Neural cell (in vitro differentiated cells): ENCODE data around the gene RING1. TPM values are rescaled to one million over a fixed set of nuclear protein-coding genes. Genes with fewer than 3 reads are reported as not detected.

Experiments used
- H2AFZ ChIP-seq: fragments of 200-600, 300-800 bp; sonication (generic), shearing (Covaris generic); 2 replicates; pipeline ENCODE4 v1.6.0; 2014; ENCODE audit warnings: low read depth, mild to moderate bottlenecking, antibody characterized with exemption, low read length, moderate library complexity
- H3F3A ChIP-seq: fragments of 200-600 bp; shearing (Covaris generic); 2 replicates; pipeline ENCODE4 v1.6.1; 2016; ENCODE audit warnings: mild to moderate bottlenecking, moderate library complexity, mixed read lengths, antibody characterized with exemption, low read length; ENCODE audit not compliant: insufficient read depth, poor library complexity, severe bottlenecking
- H3K27ac ChIP-seq: fragments of 200-600, 300-800 bp; sonication (generic), shearing (Covaris generic); 2 replicates; pipeline ENCODE4 v1.5.1; 2014; ENCODE audit warnings: mild to moderate bottlenecking, low read length, moderate library complexity
- H3K27me3 ChIP-seq: fragments of 300-800, 200-600 bp; sonication (generic), shearing (Covaris generic); 2 replicates; pipeline ENCODE4 v1.6.0; 2014; ENCODE audit warnings: mild to moderate bottlenecking, low read depth, low read length, moderate library complexity; ENCODE audit not compliant: insufficient read depth
- H3K36me3 ChIP-seq: fragments of 300-800, 200-600 bp; sonication (generic), shearing (Covaris generic); 2 replicates; pipeline ENCODE4 v1.5.1; 2014; ENCODE audit warnings: mild to moderate bottlenecking, antibody characterized with exemption, low read length, moderate library complexity; ENCODE audit not compliant: insufficient read depth
- H3K4me2 ChIP-seq: fragments of 300-800, 200-600 bp; sonication (generic), shearing (Covaris generic); 2 replicates; pipeline ENCODE4 v1.6.0; 2014; ENCODE audit warnings: mild to moderate bottlenecking, low read length
- H3K4me3 ChIP-seq: fragments of 300-800, 200-600 bp; sonication (generic), shearing (Covaris generic); 2 replicates; pipeline ENCODE4 v1.5.1; 2014; ENCODE audit warnings: mild to moderate bottlenecking, low read length, moderate library complexity
- H3K79me2 ChIP-seq: fragments of 200-600 bp; shearing (Covaris generic); replicated peaks from 2 replicates; pipeline ENCODE4 v1.6.0; 2014; ENCODE audit warnings: mild to moderate bottlenecking, low read length, moderate library complexity; ENCODE audit not compliant: insufficient read depth
- H3K9ac ChIP-seq: fragments of 300-800, 200-600 bp; sonication (generic), shearing (Covaris generic); 2 replicates; pipeline ENCODE4 v1.6.1; 2016; ENCODE audit warnings: mild to moderate bottlenecking, low read length, mixed read lengths
- H3K9me2 ChIP-seq: fragments of 200-600 bp; shearing (Covaris generic); 2 replicates; pipeline ENCODE4 v1.6.1; 2016; ENCODE audit warnings: mild to moderate bottlenecking, low read length, mixed read lengths; ENCODE audit not compliant: insufficient read depth
- H3K9me3 ChIP-seq: fragments of 200-600, 300-800 bp; sonication (generic), shearing (Covaris generic); 2 replicates; pipeline ENCODE4 v1.6.1; 2016; ENCODE audit warnings: mild to moderate bottlenecking, mixed run types, low read length, moderate library complexity, mixed read lengths
- H4K20me1 ChIP-seq: fragments of 200-600 bp; shearing (Covaris generic); 2 replicates; pipeline ENCODE4 v1.6.1; 2016; ENCODE audit warnings: mild to moderate bottlenecking, mixed run types; ENCODE audit not compliant: insufficient read depth
- EP300 ChIP-seq: fragments of 450-650 bp; conservative IDR thresholded peaks from 2 replicates; pipeline ENCODE4 v1.6.1; 2014; ENCODE audit warnings: antibody characterized with exemption, mild to moderate bottlenecking, moderate library complexity; ENCODE audit not compliant: poor library complexity, severe bottlenecking
- EZH2 ChIP-seq: fragments of 200-600, 300-800 bp; shearing (Covaris generic), sonication (generic); IDR thresholded peaks from 2 replicates; pipeline ENCODE4 v1.6.1; 2014; ENCODE audit warnings: antibody characterized with exemption, low read length, borderline replicate concordance, mild to moderate bottlenecking; ENCODE audit not compliant: insufficient read depth, poor library complexity, severe bottlenecking
- MXI1 ChIP-seq: fragments of 450-650 bp; conservative IDR thresholded peaks from 2 replicates; pipeline ENCODE4 v1.6.1; 2014; ENCODE audit warnings: antibody characterized with exemption, mild to moderate bottlenecking; ENCODE audit not compliant: poor library complexity, severe bottlenecking
- POLR2AphosphoS5 ChIP-seq: IDR thresholded peaks from 2 replicates; pipeline ENCODE4 v1.6.1; 2012
- RAD21 ChIP-seq: fragments of 450-650 bp; conservative IDR thresholded peaks from 2 replicates; pipeline ENCODE4 v1.6.1; 2014; ENCODE audit warnings: antibody characterized with exemption, mild to moderate bottlenecking, moderate library complexity
- SMC3 ChIP-seq: fragments of 450-650 bp; conservative IDR thresholded peaks from 2 replicates; pipeline ENCODE4 v1.6.1; 2014; ENCODE audit warnings: antibody characterized with exemption, mild to moderate bottlenecking, moderate library complexity; ENCODE audit not compliant: poor library complexity
- TAF1 ChIP-seq: IDR thresholded peaks from 2 replicates; pipeline ENCODE4 v1.6.1; 2012; ENCODE audit warnings: low read depth
- polyA plus RNA-seq: library from polyadenylated mRNA; depleted of rRNA; stranded (reverse); fragments of >200 nt; gene quantifications from 2 replicates; pipeline ENCODE4 v1.2.3, GENCODE V29; 2014
- TF ChIP-seq, protein P1 (sequence below): fragments of 450-650 bp; IDR thresholded peaks from 2 replicates; pipeline ENCODE4 v1.5.1; 2014; ENCODE audit warnings: antibody characterized with exemption, mild to moderate bottlenecking, moderate library complexity; ENCODE audit not compliant: poor library complexity, severe bottlenecking
- TF ChIP-seq, protein P2 (sequence below): IDR thresholded peaks from 2 replicates; pipeline ENCODE4 v1.6.1; 2012; ENCODE audit warnings: borderline replicate concordance

RING1 gene
- polyA plus RNA-seq, 1 donor from 2014 or later = 107 TPM

DNA sequence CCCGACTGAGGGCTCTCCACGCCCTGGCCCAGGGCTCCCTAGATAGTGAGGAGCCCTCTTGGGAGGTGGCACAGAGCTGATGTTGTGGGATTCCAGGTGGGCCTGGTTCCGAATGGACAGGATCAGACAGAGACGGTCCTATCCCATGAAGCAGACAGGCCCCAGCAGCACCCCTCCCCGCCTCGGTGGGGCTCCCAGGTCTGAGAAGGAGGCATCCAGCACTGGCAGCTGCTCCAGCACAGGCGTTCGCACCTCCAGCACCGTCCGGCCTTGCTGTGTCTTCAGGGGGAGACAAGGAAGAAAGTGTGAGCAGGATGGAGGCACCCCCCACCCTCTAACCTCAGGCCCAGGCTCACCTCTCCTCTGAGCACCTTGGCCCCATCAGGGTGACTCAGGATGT lies 44.8 kb upstream of the RING1 start:
- Histone ChIP-seq H3K27me3 (peaks cover 8% of the 10 kb centered on the region), H3K9ac (no peak overlapping the region), H3K4me2 (no peak overlapping the region), H3K79me2 (no peaks in the 10 kb centered on the region), H2AFZ (no peak overlapping the region), H3K9me3 (no peaks in the 10 kb centered on the region), H3K9me2 (no peaks in the 10 kb centered on the region), H3K4me3 (no peak overlapping the region), H3F3A (no peaks in the 10 kb centered on the region), H3K36me3 (no peaks in the 10 kb centered on the region), H3K27ac (no peak overlapping the region), H4K20me1 (no peaks in the 10 kb centered on the region)
- TF ChIP-seq, protein P1, sequence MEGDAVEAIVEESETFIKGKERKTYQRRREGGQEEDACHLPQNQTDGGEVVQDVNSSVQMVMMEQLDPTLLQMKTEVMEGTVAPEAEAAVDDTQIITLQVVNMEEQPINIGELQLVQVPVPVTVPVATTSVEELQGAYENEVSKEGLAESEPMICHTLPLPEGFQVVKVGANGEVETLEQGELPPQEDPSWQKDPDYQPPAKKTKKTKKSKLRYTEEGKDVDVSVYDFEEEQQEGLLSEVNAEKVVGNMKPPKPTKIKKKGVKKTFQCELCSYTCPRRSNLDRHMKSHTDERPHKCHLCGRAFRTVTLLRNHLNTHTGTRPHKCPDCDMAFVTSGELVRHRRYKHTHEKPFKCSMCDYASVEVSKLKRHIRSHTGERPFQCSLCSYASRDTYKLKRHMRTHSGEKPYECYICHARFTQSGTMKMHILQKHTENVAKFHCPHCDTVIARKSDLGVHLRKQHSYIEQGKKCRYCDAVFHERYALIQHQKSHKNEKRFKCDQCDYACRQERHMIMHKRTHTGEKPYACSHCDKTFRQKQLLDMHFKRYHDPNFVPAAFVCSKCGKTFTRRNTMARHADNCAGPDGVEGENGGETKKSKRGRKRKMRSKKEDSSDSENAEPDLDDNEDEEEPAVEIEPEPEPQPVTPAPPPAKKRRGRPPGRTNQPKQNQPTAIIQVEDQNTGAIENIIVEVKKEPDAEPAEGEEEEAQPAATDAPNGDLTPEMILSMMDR = no peak
- TF ChIP-seq, protein P2, sequence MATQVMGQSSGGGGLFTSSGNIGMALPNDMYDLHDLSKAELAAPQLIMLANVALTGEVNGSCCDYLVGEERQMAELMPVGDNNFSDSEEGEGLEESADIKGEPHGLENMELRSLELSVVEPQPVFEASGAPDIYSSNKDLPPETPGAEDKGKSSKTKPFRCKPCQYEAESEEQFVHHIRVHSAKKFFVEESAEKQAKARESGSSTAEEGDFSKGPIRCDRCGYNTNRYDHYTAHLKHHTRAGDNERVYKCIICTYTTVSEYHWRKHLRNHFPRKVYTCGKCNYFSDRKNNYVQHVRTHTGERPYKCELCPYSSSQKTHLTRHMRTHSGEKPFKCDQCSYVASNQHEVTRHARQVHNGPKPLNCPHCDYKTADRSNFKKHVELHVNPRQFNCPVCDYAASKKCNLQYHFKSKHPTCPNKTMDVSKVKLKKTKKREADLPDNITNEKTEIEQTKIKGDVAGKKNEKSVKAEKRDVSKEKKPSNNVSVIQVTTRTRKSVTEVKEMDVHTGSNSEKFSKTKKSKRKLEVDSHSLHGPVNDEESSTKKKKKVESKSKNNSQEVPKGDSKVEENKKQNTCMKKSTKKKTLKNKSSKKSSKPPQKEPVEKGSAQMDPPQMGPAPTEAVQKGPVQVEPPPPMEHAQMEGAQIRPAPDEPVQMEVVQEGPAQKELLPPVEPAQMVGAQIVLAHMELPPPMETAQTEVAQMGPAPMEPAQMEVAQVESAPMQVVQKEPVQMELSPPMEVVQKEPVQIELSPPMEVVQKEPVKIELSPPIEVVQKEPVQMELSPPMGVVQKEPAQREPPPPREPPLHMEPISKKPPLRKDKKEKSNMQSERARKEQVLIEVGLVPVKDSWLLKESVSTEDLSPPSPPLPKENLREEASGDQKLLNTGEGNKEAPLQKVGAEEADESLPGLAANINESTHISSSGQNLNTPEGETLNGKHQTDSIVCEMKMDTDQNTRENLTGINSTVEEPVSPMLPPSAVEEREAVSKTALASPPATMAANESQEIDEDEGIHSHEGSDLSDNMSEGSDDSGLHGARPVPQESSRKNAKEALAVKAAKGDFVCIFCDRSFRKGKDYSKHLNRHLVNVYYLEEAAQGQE = no peak
- no peak for TF ChIP-seq SMC3
- no peak for TF ChIP-seq RAD21
- TF ChIP-seq TAF1 = no peak

DNA sequence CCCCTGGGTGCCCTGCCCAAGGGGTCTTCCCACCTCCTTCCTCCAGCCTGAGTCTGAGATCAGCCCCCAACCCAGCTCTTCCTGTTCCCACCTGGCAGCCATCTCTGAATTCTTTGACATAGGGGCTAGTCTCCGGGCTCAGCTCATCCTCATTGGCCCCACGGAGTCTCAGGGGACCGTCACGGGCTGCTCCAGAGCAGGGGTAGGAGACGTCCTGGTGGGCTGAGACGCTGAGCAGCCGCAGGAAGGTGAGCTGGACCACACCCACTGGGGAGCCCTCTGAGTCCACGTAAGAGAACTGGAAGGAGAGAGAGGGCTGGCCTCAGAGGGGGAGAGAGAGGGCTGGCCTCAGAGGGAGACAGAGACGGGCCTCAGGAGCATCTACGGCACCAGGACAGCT lies 44.1 kb upstream of the RING1 start:
- H2AFZ ChIP-seq = no peak overlapping the region
- no peak overlapping the region for H3K9ac ChIP-seq
- H4K20me1 ChIP-seq = no peaks in the 10 kb centered on the region
- no peak overlapping the region for H3K27ac ChIP-seq
- TF ChIP-seq, protein P1 = no peak
- no peak for TF ChIP-seq SMC3
- TF ChIP-seq MXI1 = no peak
- TF ChIP-seq TAF1 = no peak
- TF ChIP-seq RAD21 = no peak
- no peak for TF ChIP-seq POLR2AphosphoS5
- TF ChIP-seq, protein P2 = no peak
- no peak for TF ChIP-seq EZH2
- no peak for TF ChIP-seq EP300
- peaks cover 8% of the 10 kb centered on the region for H3K27me3 ChIP-seq
- H3K4me2 ChIP-seq = no peak overlapping the region
- H3K4me3 ChIP-seq = no peak overlapping the region
- no peaks in the 10 kb centered on the region for H3F3A ChIP-seq
- H3K79me2 ChIP-seq = no peaks in the 10 kb centered on the region
- no peaks in the 10 kb centered on the region for H3K9me2 ChIP-seq
- no peaks in the 10 kb centered on the region for H3K36me3 ChIP-seq
- H3K9me3 ChIP-seq = no peaks in the 10 kb centered on the region
